ENCODE results near the gene TOM1L2. TPM values are rescaled to one million over a fixed set of nuclear protein-coding genes. Genes with fewer than 3 reads are reported as not detected.
A peak's percentile ranks its signal among the peaks of the same experiment; 100 is the strongest.

TOM1L2 gene
- total RNA-seq, 1 experiment from 2014 or later = 35.5 TPM

DNA sequence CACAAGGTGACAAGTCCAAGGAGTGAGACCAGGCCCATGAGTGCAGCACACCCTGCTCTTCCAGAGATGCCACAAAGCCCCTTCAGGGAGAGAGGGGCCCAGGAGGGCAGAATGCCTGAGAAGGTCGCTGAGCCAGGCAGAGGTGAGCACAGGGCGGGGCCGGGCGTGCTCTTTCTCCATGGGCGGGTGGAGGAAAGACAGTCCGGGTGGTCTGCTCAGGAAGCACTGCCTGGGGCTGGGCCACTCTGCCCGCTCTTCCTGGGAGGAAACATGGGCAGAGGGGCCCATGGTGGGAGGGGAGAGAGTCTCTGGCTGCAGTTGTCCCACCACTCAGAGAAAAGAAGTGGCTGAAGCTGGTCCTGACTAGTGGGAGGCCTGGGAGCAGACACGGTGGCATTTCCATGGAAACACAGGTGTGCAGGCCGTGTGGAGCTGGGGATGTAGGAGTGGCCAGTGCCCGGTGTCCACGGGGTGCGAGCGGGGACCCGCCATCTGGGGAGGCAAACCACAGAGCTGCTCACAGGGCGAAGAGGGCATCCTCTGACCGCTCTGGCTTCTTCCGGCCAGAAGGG is 125.0 kb downstream of the TOM1L2 start:
- H3K4me1 Mint-ChIP-seq (ENCODE audit: low read depth, unreplicated experiment) = no peaks in the 10 kb centered on the region
- POLR2A ChIA-PET = no interaction called here

DNA sequence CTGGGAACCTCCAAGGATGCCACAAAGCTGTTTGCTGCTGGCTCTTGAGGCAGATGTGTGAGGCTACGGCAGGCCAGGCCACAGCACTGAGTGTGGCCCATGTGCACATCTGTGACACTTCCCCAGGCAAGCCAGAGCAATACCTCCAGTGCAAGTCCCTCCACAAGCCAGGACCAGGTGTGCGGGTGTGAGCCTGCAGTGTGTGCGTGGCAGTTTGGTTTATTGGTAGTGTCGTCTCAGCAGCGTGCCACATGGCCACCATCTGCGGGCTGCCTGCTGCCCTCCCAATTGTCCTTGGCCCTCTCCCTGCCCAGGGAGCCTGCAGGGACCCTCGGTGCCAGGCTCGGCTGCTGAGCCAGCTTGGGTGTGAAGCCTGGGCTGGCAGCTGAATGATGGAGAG is 125.6 kb downstream of the TOM1L2 start:
- Histone ChIP-seq H3K9me3 (no peaks in the 10 kb centered on the region), H3K4me3 (ENCODE audit: low read depth, low read length) (no peak overlapping the region), H3K27me3 (replicated peaks; ENCODE audit: control insufficient read depth, insufficient read depth, low read length) (no peaks in the 10 kb centered on the region), H3K36me3 (ENCODE audit: control insufficient read depth, insufficient read depth, low read length) (no peaks in the 10 kb centered on the region), H3K4me1 (peaks cover under 1% of the 10 kb centered on the region; the same call in 1 of the 2 replicates)
- CTCF ChIA-PET = no interaction called here
- POLR2A ChIA-PET = no interaction called here
- BruUV-seq (replicated peaks) = no TSS peak
- TF ChIP-seq, protein P1, sequence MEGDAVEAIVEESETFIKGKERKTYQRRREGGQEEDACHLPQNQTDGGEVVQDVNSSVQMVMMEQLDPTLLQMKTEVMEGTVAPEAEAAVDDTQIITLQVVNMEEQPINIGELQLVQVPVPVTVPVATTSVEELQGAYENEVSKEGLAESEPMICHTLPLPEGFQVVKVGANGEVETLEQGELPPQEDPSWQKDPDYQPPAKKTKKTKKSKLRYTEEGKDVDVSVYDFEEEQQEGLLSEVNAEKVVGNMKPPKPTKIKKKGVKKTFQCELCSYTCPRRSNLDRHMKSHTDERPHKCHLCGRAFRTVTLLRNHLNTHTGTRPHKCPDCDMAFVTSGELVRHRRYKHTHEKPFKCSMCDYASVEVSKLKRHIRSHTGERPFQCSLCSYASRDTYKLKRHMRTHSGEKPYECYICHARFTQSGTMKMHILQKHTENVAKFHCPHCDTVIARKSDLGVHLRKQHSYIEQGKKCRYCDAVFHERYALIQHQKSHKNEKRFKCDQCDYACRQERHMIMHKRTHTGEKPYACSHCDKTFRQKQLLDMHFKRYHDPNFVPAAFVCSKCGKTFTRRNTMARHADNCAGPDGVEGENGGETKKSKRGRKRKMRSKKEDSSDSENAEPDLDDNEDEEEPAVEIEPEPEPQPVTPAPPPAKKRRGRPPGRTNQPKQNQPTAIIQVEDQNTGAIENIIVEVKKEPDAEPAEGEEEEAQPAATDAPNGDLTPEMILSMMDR (IDR thresholded peaks at IDR 0.05; ENCODE audit: insufficient read depth in 1 of 2, low read depth in 1 of 2, low read length in 1 of 2, severe bottlenecking in 1 of 2, unreplicated experiment in 1 of 2) = no peak
- no peaks in the 10 kb centered on the region for H3K9me3 Mint-ChIP-seq (ENCODE audit: unreplicated experiment)
- DNase-seq = no peak
- H3K27ac Mint-ChIP-seq (ENCODE audit: unreplicated experiment) = peak overlapping the region; percentile 12
- peaks cover 19% of the 10 kb centered on the region for H3K36me3 Mint-ChIP-seq (ENCODE audit: insufficient read depth, unreplicated experiment)
- intact Hi-C loops (cut with micrococcal nuclease; ENCODE audit: unreplicated experiment) = no loop called here
- no peaks in the 10 kb centered on the region for H3K4me1 Mint-ChIP-seq (ENCODE audit: low read depth, unreplicated experiment)
- no peaks in the 10 kb centered on the region for H3K27me3 Mint-ChIP-seq (ENCODE audit: insufficient read depth, unreplicated experiment)
- H3K4me3 Mint-ChIP-seq (ENCODE audit: unreplicated experiment) = no peak overlapping the region

More for the DNA sequence above, 125.0 kb downstream of the TOM1L2 start:
- no peak overlapping the region for H3K4me3 ChIP-seq (ENCODE audit: low read depth, low read length)
- H3K36me3 ChIP-seq (ENCODE audit: control insufficient read depth, insufficient read depth, low read length) = no peaks in the 10 kb centered on the region
- no TSS peak for BruUV-seq (replicated peaks)
- Mint-ChIP-seq H3K27ac (ENCODE audit: unreplicated experiment) (peak overlapping the region; percentile 12), H3K36me3 (ENCODE audit: insufficient read depth, unreplicated experiment) (peaks cover 15% of the 10 kb centered on the region), H3K4me3 (ENCODE audit: unreplicated experiment) (no peak overlapping the region), H3K9me3 (ENCODE audit: unreplicated experiment) (no peaks in the 10 kb centered on the region), H3K27me3 (ENCODE audit: insufficient read depth, unreplicated experiment) (no peaks in the 10 kb centered on the region)
- no peak for DNase-seq
- no peaks in the 10 kb centered on the region for H3K9me3 ChIP-seq
- H3K4me1 ChIP-seq = no peaks in the 10 kb centered on the region
- H3K27me3 ChIP-seq (replicated peaks; ENCODE audit: control insufficient read depth, insufficient read depth, low read length) = no peaks in the 10 kb centered on the region
- intact Hi-C loops (cut with micrococcal nuclease; ENCODE audit: unreplicated experiment) = no loop called here
- TF ChIP-seq, protein P1 (IDR thresholded peaks at IDR 0.05; ENCODE audit: insufficient read depth in 1 of 2, low read depth in 1 of 2, low read length in 1 of 2, severe bottlenecking in 1 of 2, unreplicated experiment in 1 of 2) = no peak
- CTCF ChIA-PET = no interaction called here

DNA sequence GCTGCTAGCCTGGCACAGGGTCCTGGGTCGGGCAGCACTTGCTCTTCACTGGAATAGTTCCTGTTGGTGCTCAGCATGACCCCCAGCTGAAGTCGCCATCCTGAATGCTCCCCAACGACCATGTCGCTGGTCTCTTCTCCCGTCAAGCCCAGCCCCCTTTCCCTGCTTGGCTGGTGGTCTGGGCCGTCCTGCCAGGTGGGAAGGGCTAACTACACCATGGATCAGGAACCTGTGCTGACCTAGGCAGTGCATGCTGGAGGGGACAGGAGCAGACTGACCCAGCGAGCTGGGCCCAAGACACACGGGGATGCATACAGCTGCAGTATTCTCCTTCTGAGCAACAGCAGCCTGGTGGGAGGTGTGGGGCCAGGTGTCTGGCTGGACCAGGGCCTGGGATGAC is 126.2 kb downstream of the TOM1L2 start:
- H3K27ac Mint-ChIP-seq (ENCODE audit: unreplicated experiment) = peak overlapping the region; percentile 12
- H3K9me3 Mint-ChIP-seq (ENCODE audit: unreplicated experiment) = no peaks in the 10 kb centered on the region
- TF ChIP-seq, protein P1 (IDR thresholded peaks at IDR 0.05; ENCODE audit: insufficient read depth in 1 of 2, low read depth in 1 of 2, low read length in 1 of 2, severe bottlenecking in 1 of 2, unreplicated experiment in 1 of 2) = no peak
- Histone ChIP-seq H3K9me3 (no peaks in the 10 kb centered on the region), H3K27me3 (replicated peaks; ENCODE audit: control insufficient read depth, insufficient read depth, low read length) (no peaks in the 10 kb centered on the region), H3K4me3 (ENCODE audit: low read depth, low read length) (no peak overlapping the region), H3K4me1 (peaks cover 7% of the 10 kb centered on the region), H3K36me3 (ENCODE audit: control insufficient read depth, insufficient read depth, low read length) (no peaks in the 10 kb centered on the region)
- no peak for DNase-seq
- H3K4me1 Mint-ChIP-seq (ENCODE audit: low read depth, unreplicated experiment) = peaks cover 4% of the 10 kb centered on the region
- intact Hi-C loops (cut with micrococcal nuclease; ENCODE audit: unreplicated experiment) = no loop called here
- H3K36me3 Mint-ChIP-seq (ENCODE audit: insufficient read depth, unreplicated experiment) = peaks cover 23% of the 10 kb centered on the region
- ChIA-PET POLR2A (no interaction called here), CTCF (interaction anchor here (1.2 kb wide), 1 partner anchor 73 kb away, joined by 4 read pairs; no protein-coding TSS in a partner anchor)
- no peaks in the 10 kb centered on the region for H3K27me3 Mint-ChIP-seq (ENCODE audit: insufficient read depth, unreplicated experiment)
- H3K4me3 Mint-ChIP-seq (ENCODE audit: unreplicated experiment) = no peak overlapping the region
- no TSS peak for BruUV-seq (replicated peaks)
